GM21717 (cell line): ENCODE results near the gene KCNQ2.

Experiments used
- ATAC-seq: cut with Tn5 transposase; IDR thresholded peaks from one replicate; pipeline ENCODE4 v1.9.1; 2021; ENCODE audit warnings: mild to moderate bottlenecking, moderate library complexity; ENCODE audit not compliant: unreplicated experiment

The KCNQ2 gene

DNA sequence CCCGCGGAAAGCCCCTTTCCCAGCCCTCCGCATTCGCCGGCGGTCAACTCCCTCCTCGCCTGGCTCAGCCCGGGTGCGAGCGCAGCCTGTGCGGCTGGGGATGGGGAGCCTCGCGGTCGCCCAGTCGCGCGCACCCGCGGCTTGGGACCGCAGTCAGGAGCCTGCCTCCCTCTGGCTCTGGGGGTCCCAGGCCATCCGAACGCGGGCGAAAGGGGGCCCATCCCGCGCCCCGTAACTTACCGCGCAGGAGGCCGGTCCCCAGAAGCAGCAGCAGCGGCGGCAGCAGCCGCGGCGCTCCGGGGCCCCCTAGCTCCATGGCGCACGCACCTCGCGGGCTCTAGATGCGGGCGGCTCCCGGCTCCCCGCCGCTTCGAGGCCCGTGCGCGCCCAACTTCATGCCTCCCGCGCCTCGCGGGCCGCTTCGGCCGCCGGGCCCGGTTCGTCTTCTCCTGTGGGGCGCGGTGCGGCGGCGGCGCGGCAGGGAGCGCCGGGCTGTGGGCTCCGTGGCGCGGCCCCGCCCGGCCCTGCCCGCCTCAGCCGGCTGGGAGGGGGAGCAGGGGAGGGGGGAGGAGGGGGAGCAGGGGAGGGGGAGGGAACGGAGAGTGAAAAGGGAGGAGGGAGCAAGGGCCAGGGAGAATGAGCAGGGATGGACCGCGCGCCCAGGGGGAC is 111.5 kb downstream of the KCNQ2 start, which contains the start of gene CHRNA4:
CHRNA4 (minus strand) TSS at position 500 of the 669 bp plus-strand sequence; CDS start at position 316, 184 bp downstream.
- no peak for ATAC-seq

DNA sequence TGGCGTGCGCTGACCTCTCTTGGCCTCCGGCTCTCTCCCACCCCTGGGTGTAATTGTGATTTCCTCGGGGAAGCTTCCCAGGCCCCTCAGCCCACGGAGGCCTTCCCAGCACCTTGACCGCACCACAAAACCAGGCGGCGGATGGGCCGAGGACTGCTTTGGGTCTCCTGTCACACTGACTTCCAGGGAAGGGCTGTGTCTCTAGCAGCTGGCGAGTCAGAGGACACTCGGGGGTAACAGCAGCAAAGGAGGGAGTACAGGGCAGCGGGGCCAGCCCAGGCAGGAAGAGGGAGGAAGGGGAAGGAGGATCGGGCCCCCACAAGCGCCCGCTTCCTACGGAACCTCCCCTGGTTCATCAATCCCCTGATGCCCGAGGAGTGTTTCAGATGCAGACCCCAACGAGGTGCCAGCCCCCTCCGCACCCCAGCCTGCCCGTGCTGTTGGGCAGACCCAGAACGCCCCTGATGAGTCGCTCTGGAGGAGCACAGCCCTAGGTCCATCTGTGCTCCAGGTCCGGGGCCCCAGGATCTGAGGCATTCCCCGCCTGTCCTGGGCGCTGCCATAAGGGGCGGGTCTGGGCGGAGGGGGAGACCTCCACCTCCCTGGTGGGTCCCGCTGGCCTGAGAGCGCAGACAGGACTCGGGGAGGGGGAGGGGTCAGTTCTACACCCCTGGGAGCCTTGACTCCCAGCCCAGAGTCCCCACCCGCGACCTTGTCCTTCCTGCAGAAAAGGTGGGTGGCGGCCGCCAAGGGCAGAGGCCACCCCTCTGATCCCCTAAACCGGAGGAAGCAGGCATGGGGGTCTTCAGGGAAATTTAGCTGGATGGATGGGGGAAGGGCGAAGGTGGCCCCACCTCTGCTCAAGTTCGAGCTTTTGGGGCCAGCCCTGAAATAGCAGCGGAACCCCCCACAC is 112.3 kb downstream of the KCNQ2 start:
- ATAC-seq = no peak

DNA sequence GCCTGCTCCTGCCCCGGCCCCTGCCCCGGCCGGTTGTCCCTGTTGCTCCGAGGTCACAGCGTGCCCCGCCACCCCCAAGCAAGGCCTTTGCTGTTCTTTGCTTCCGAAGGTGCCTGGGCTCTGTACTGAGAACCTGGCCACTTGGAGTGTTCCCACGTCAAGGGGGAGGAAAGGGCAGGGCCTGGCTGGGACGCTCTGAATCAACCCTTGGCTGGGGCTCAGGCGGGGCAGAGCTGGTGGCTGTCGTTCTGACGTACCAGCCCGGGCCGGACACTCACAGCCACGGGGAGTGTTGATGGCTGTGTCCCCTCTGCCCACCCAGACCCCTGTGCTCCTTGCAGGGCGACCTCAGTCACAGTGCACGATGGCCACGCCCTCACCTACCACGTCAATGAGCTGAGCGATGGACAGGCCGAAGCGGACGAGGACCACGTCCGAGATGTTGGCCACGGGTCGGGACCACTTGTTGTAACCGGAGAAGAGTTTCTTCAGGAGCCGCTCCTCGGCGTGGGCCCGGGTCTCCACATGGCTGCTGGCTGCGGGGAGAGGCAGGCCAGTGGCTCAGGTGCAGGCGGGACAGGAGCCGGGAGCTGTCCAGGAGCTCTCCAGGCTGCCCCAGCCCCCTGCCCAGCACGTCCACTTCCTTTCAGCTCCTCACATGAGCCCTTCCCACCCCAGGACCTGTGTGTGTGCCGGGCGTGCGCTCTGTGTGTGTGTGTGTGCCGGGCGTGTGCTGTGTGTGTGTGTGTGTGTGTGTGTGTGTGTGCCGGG is 113.1 kb downstream of the KCNQ2 start:
- ATAC-seq = no peak

DNA sequence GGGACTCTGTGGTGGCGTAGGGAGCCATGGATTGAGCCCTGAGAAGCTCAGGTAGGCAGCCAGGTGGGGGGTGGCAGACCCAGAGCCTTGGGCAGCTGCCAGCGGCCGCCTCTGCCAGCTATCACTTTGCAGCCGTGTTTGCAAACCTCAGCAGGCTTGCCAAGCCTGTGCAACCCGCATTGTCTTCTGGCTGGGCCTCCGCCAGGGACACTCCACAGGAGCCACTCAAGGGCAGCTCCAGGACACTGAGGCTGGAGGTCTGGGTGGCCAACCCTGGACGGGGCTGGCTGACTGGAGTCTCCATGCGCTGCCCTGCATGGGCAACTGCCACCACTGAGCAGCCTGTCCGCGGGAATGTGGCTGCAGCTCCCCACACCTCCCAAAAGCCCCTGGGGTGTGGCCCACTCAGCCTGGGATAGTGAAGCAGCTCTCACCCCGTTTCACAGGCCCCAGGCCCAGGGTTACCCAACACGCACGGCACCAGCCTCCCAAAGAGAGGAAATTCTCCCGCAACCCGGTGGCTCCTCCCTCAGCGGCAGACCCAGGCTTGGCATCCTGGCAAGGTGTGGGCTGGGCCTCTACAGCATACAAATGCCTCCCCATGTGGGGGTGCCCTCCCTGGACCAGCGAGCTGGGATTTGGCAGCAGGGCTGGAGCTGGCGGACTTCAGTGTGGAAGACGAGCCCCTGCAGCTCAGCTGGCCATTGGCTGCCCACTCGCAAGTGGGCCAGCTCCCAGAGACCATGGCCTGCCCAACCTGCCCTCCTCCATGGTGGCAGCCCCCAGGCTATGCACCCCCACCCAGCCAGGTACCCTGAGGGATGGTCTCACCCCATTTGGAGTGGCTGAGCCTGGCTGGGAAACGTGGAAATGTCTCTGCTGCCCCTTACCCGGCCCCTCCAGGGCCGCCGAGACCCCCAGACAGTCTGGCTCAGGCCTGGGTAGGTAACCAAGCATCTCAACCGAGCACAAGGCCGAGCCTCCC is 114.2 kb downstream of the KCNQ2 start:
- ATAC-seq = no peak

DNA sequence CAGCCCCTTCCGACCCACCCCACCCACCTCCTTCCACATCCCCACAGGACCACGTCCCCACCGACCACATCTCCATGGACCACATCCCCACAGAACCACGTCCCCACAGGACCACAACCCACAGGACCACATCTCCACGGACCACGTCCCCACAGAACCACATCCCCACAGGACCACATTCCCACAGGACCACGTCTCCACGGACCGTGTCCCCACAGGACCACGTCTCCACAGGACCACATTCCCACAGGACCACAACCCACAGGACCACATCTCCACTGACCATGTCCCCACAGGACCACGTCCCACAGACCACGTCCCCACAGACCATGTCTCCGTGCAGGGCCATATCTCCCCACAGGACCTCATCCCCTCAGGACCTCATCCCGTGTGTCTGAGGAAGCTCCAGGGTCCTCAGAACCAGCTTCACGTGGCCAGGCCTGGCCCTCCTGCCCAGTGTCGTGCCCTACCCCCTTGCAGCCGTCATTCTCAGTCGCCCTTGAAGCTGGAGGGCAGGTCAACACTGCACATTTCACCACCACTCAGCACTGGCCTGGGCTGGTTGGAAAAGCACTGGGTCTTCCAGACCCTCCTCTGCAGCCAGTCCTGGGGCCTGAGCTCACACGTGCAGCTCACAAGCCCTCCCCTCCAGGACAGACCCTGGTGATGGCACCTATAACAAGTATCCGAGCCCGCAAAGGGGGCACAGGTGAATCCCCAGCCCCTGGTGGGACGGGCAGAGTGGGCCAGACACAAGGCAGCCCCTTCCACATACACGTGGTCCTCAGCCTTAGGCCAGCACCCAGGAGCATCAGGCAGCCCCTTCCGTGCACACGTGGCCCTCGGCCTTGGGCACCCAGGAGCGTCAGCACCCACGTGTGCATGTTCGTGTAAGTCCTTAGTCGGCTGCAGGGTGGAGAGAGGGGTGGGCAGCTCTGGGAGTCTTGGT is 115.2 kb downstream of the KCNQ2 start:
- no peak for ATAC-seq

DNA sequence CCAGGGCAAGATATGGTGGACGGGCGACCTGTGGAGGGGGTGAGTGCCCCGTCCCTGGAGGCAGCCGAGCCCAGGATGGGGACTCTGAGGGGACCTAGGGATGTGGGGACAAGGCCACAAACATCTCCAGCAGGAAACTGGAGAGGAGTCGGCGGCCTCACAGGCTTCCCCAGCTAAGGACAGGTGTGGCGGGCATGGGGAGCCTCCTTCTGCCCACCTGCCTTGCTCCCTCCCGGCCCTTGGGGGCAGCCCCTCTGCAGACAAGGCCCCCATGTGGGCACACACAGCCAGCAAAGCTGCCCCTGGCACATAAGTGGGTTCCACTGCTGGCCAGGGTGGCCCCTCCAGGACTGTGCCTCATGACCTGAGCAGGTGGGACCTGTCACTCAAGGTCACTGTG is 115.9 kb downstream of the KCNQ2 start:
- no peak for ATAC-seq

DNA sequence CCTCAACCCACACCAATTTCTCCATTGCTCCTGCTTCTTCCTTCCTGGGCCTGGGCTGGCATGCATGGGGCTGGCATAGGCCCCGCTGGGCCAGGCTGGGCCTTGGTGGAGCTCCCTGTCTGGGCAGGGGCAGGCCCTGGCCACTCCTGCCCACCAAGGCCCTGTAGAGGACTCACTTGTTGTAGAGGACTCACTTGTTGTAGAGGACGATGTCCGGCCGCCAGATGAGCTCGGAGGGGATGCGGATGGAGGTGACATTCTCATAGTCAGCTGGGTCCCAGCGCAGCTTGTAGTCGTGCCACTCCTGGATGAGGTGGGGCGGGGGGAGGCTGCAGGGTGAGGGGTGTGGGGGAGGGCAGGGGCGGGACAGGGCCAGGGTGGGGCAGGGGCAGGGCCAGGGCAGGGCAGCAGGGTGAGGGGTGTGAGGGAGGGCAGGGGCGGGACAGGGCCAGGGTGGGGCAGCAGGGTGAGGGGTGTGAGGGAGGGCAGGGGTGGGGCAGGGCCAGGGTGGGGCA is 116.6 kb downstream of the KCNQ2 start:
- ATAC-seq = no peak

DNA sequence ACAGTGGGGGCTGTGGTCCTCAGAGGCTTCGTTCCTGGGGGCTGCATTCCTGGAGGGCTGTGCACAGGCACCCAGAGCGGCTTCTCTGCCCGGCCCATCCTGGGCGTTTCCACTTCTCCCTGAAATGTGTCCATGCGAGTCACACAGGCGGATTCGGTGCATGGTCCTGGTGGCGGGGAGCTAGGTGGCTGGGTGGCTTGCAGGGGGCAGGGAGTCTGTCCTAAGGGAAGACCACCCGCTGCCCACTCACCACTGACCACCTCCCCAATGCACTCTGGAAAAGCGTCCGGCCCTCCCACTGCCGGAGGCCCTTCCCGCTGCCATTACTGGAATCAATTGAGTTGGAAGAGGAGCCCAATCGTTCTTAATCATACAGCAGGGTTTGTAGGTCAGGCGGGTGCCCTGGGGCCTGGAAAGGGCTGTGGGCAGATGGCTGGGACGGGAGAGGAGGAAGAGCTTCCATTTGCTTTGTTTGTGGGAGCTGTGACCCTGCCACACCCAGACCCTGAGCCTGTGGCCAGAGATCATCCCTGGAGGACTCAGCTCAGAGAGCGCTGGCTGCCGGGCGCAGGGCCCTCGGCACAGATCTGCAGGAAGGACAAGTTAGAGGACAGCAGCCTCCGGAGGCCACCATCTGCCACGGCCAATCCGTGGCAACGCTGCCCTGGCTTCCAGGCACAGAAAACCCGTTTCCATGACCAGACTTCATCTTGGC is 117.7 kb downstream of the KCNQ2 start:
- ATAC-seq = no peak

DNA sequence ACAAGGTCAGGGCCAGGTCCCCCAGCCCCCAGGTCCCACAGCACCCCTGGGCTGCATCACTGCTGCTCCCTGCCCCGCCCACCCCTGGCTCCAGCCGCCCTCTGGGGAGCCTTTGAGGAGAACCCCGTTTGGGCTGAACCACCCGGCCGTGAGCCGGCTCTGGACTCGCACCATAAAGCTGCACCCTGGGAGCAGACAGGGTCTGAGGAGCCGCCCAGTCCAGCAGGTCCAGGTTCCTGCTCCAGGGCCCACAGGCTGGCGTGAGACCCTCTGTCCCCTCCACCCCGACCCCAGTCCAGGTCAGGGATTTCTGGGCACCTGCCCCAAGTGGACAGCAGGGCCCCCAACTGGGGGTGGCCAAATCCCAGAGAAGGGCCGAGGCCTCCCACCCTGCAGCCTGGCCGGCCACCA is 119.6 kb downstream of the KCNQ2 start:
- ATAC-seq = no peak

DNA sequence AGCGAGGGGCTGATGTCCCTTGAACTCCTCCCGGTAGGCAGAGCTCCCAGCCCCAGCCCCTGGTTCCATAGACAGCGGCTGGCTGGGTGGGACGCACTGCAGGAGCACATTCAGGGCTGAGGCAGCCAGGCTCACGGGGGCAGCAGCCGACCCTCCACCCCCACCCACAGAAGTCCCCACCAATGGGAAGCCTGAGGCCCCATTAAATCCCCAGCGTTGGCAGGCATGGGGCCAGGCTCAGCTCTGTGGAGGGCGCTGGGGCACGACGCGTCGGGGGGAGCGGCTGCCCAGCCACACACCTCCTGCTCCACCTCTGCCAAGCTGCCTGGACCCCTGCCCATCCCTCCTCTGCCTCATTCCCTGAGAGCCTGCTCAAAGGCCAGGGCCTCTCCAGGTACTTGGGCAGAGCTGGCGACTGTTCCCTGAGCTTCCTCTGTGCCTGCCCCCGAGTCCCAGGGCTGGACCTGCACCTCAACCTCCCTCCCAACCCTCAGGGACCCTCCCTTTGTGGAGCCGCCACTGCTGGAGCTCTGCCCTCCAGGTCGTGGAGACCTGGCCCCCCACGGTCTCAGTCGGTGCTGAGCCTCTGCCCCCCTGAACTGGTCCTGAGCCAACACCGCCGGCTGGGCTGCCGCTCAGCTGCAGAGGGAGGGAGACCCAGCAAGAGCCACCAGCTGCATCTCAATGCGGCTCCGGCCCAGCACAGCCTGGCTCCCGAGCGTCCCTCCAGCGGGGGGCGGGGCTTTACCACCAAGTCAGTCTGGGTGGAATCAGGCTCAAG is 120.5 kb downstream of the KCNQ2 start:
- no peak for ATAC-seq

DNA sequence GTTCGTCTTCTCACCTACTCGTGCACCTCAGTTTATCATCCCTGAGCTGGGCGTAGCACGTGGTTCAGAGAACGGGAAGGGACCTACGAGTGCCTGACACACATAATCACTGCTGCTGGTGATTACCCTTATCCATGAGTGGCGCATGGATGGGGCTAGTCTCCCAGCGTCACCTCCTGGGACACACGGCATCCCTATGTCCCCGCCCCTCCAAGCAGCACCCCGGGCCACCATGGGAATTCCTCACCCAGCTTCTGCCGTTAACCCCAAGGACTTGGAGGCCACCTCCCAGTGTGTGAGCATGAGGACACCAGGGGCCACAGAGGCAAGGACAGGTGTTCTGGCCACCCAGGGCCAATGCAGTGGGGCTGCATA is 121.1 kb downstream of the KCNQ2 start:
- ATAC-seq = no peak

DNA sequence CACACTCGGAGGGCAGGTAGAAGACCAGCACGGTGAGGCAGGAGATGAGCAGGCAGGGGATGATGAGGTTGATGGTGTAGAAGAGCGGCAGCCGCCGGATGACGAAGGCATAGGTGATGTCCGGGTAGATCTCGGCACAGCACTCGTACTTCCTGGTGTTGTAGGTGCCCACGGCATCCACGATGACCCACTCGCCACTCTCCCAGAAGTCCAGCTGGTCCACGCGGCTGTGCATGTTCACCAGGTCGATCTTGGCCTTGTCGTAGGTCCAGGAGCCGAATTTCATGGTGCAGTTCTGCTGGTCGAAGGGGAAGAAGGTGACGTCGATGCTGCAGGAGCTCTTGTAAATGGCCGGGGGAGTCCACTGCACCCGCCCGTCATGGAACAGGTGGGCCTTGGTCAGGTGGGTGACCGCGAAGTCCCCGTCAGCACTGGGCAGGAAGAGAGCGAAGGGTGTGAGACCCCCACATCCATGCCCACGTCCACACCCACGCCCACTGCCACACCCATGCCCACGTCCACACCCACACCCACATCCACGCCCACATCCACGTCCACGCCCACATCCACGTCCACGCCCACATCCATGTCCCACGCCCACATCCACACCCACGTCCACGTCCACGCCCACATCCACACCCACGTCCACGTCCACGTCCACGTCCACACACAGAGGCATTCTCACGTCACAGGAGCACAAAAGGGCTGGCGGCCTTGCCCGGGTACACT is 121.7 kb downstream of the KCNQ2 start:
- ATAC-seq = no peak
